Smooth muscle cell (in vitro differentiated cells): Measurements from ENCODE around the gene EIF6. TPM values are rescaled to one million over a fixed set of nuclear protein-coding genes. Genes with fewer than 3 reads are reported as not detected.
A peak's percentile ranks its signal among the peaks of the same experiment; 100 is the strongest.

Experiments used
- DNase-seq: peaks from one replicate; lab custom pipeline; 2025; ENCODE audit not compliant: unreplicated experiment; lab: John Stamatoyannopoulos, UW
- H2AFZ ChIP-seq: fragments of 200-600 bp; sonication (generic); 2 replicates; pipeline ENCODE4 v1.6.0; 2016; ENCODE audit warnings: antibody characterized with exemption, low read depth, mild to moderate bottlenecking
- H3F3A ChIP-seq: fragments of 200-600 bp; sonication (generic); 2 replicates; pipeline ENCODE4 v1.6.0; 2017; ENCODE audit warnings: antibody characterized with exemption, low read depth
- H3K27ac ChIP-seq: fragments of 200-600 bp; sonication (generic); 2 replicates; pipeline ENCODE4 v1.5.1; 2016; ENCODE audit warnings: low read depth, mild to moderate bottlenecking
- H3K27me3 ChIP-seq: fragments of 200-600 bp; sonication (generic); 2 replicates; pipeline ENCODE4 v1.6.1; 2016; ENCODE audit warnings: low read depth, mild to moderate bottlenecking
- H3K36me3 ChIP-seq: fragments of 200-600 bp; sonication (generic); 2 replicates; pipeline ENCODE4 v1.5.1; 2016; ENCODE audit warnings: low read depth
- H3K4me1 ChIP-seq: fragments of 200-600 bp; sonication (generic); 2 replicates; pipeline ENCODE4 v1.5.1; 2016; ENCODE audit warnings: low read depth
- H3K4me2 ChIP-seq: fragments of 200-600 bp; sonication (generic); 2 replicates; pipeline ENCODE4 v1.6.0; 2016; ENCODE audit warnings: mild to moderate bottlenecking
- H3K4me3 ChIP-seq: fragments of 200-600 bp; sonication (generic); 2 replicates; pipeline ENCODE4 v1.5.1; 2016; ENCODE audit warnings: mild to moderate bottlenecking
- H3K79me2 ChIP-seq: fragments of 200-600 bp; sonication (generic); 2 replicates; pipeline ENCODE4 v1.6.0; 2016; ENCODE audit warnings: low read depth, mild to moderate bottlenecking
- H3K9ac ChIP-seq: fragments of 200-600 bp; sonication (generic); 2 replicates; pipeline ENCODE4 v1.6.0; 2016; ENCODE audit warnings: low read depth
- H3K9me3 ChIP-seq: fragments of 200-600 bp; sonication (generic); replicated peaks from 2 replicates; pipeline ENCODE4 v1.5.1; 2016; ENCODE audit warnings: low read depth
- H4K20me1 ChIP-seq: fragments of 200-600 bp; sonication (generic); 2 replicates; pipeline ENCODE4 v1.6.0; 2016; ENCODE audit warnings: low read depth
- CTCF ChIP-seq: fragments of 200-600 bp; sonication (generic); IDR thresholded peaks from 2 replicates; pipeline ENCODE4 v1.5.1; 2017; ENCODE audit warnings: borderline replicate concordance, mild to moderate bottlenecking, antibody characterized with exemption; ENCODE audit not compliant: insufficient read depth, poor library complexity, severe bottlenecking
- WGBS: methylation state at CpG from one replicate; pipeline ENCODE4 v1.1.7; 2016; ENCODE audit warnings: low lambda C conversion rate; 5-methylcytosine and 5-hydroxymethylcytosine counted together
- polyA plus RNA-seq: library from polyadenylated mRNA; unstranded; fragments of >200 nt; fragmentation: Nextera tagmentation; extraction: Ambion mirVana; gene quantifications from 2 replicates; pipeline ENCODE4 v1.2.1, GENCODE V29; 2016
- total RNA-seq: library from RNA; depleted of rRNA; stranded (reverse); fragments of >200 nt; gene quantifications from 2 replicates; pipeline ENCODE4 v1.2.3, GENCODE V29; 2014

Gene EIF6
- total and polyA plus RNA-seq, 2 experiments from 2014 or later, result 110 to 179 TPM

DNA sequence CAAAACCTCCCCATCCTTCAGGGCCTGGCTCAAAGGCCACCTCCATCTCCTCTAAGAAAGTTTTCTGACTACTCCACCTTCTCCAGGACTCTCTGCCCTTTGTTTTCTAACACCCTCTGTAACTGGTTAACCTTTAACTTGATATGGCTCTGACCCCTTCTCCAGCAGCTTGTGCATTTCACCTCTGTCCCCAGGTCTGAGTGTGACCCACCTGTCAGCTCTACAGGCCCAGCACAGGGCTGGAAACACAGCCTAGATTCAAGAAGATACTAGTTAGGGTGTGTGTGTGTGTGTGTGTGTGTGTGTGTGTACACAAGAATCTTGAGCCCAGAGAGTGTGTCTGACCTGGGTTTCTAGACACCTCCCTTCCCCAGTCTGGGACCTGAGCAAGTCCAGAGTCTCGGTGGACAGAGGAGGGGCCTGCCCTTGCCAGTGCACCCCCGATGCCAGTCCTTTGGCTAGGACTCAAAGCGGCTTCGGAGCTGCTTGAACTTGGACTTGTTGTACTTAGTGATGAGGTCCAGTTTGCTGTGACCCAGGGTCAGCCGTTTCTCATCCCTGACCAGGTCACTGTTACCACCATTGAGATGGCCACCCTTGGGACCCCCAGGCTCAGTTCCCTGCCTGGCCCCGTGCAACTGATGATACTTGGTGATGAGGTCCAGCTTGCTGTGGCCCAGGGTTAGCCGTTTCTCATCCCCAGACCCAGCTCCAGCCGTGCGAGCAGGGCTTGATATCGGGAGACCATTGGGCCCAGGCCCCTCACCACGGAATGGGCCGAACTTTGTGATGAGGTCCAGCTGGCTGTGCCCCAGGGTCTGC, 1.7 kb upstream of the EIF6 start:
- Histone ChIP-seq H3K4me3 (no peak overlapping the region), H3F3A (peaks cover 3% of the 10 kb centered on the region), H3K9me3 (no peaks in the 10 kb centered on the region), H3K27ac (peak overlapping the region; percentile 33), H4K20me1 (peaks cover 8% of the 10 kb centered on the region), H3K4me2 (no peak overlapping the region), H3K27me3 (no peaks in the 10 kb centered on the region), H2AFZ (no peak overlapping the region), H3K9ac (no peak overlapping the region), H3K36me3 (no peaks in the 10 kb centered on the region), H3K4me1 (peaks cover 8% of the 10 kb centered on the region), H3K79me2 (peaks cover 30% of the 10 kb centered on the region)
- no peak for TF ChIP-seq CTCF
- no peak for DNase-seq
- 99% methylated on average over 12 of the region's 12 CpGs for WGBS

DNA sequence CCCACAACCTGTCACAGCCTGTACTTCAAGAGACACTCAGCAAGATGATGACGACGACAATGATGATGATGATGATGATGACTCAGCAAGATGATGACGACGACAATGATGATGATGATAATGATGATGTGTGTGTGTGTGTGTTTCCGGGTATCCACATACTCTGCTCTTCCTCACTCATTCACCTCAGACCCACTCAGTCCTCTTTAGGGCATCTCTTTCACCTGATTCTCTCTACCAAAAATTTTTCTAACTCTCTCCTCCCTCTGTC, 1.2 kb upstream of the EIF6 start:
- no peaks in the 10 kb centered on the region for H3K36me3 ChIP-seq
- no peak overlapping the region for H2AFZ ChIP-seq
- H3K27ac ChIP-seq, result peak overlapping the region; percentile 33
- no peak overlapping the region for H3K9ac ChIP-seq
- H3K9me3 ChIP-seq, result no peaks in the 10 kb centered on the region
- WGBS, result 95% methylated on average over 5 of the region's 5 CpGs
- H3K4me2 ChIP-seq, result peak overlapping the region; percentile 87
- DNase-seq, result no peak
- H3K27me3 ChIP-seq, result no peaks in the 10 kb centered on the region
- peaks cover 6% of the 10 kb centered on the region for H3F3A ChIP-seq
- no peak overlapping the region for H3K4me3 ChIP-seq
- no peak for TF ChIP-seq CTCF
- H4K20me1 ChIP-seq, result peaks cover 9% of the 10 kb centered on the region
- peaks cover 34% of the 10 kb centered on the region for H3K79me2 ChIP-seq
- peaks cover 8% of the 10 kb centered on the region for H3K4me1 ChIP-seq

GRCh38 chr20:35284992-35285805, 627 bp upstream of the EIF6 start:
- Histone ChIP-seq H3K4me1 (peaks cover 8% of the 10 kb centered on the region), H3K9me3 (no peaks in the 10 kb centered on the region), H3K27me3 (no peaks in the 10 kb centered on the region), H3K9ac (peak overlapping the region; percentile 73), H3K79me2 (peaks cover 34% of the 10 kb centered on the region), H4K20me1 (peaks cover 13% of the 10 kb centered on the region), H3K27ac (peak overlapping the region; percentile 57), H2AFZ (peak overlapping the region; percentile 74), H3K36me3 (no peaks in the 10 kb centered on the region), H3K4me2 (peak overlapping the region; percentile 87), H3F3A (peaks cover 10% of the 10 kb centered on the region), H3K4me3 (peak overlapping the region; percentile 64)
- no peak for TF ChIP-seq CTCF
- WGBS, result 47% methylated on average over 19 of the region's 19 CpGs
- DNase-seq, result no peak
